Karpas-422 (cell line): ENCODE data around the gene FERMT1. TPM values are rescaled to one million over a fixed set of nuclear protein-coding genes. Genes with fewer than 3 reads are reported as not detected.

Experiments
- DNase-seq: peaks from one replicate; pipeline ENCODE4 v3.0.0-alpha.2; 2015
- H2AFZ ChIP-seq: fragments of 200-600 bp; sonication (generic); 2 replicates; pipeline ENCODE4 v1.6.1; 2014; ENCODE audit warnings: antibody characterized with exemption, low read length, mixed read lengths
- H3K27ac ChIP-seq: fragments of 200-600 bp; sonication (generic); 2 replicates; pipeline ENCODE4 v1.5.1; 2014; ENCODE audit warnings: mild to moderate bottlenecking, low read length, moderate library complexity
- H3K27me3 ChIP-seq: fragments of 200-600 bp; sonication (generic); 2 replicates; pipeline ENCODE4 v1.6.1; 2014; ENCODE audit warnings: low read length, mixed read lengths
- H3K36me3 ChIP-seq: fragments of 200-600 bp; sonication (generic); 2 replicates; pipeline ENCODE4 v1.6.1; 2014; ENCODE audit warnings: low read length, mixed read lengths; ENCODE audit not compliant: insufficient read depth
- H3K4me1 ChIP-seq: fragments of 200-600 bp; sonication (generic); 2 replicates; pipeline ENCODE4 v1.6.1; 2014; ENCODE audit warnings: mild to moderate bottlenecking, low read length, mixed read lengths
- H3K4me2 ChIP-seq: fragments of 200-600 bp; sonication (generic); 2 replicates; pipeline ENCODE4 v1.6.1; 2014; ENCODE audit warnings: low read length, low read depth, mild to moderate bottlenecking; ENCODE audit not compliant: poor library complexity, severe bottlenecking
- H3K4me3 ChIP-seq: fragments of 200-600 bp; sonication (generic); 2 replicates; pipeline ENCODE4 v1.5.1; 2014; ENCODE audit warnings: mild to moderate bottlenecking, antibody characterized with exemption, low read length, mixed read lengths
- H3K79me2 ChIP-seq: fragments of 200-600 bp; sonication (generic); 2 replicates; pipeline ENCODE4 v1.6.1; 2014; ENCODE audit warnings: mild to moderate bottlenecking, low read length, mixed read lengths
- H3K9ac ChIP-seq: fragments of 200-600 bp; sonication (generic); 2 replicates; pipeline ENCODE4 v1.6.0; 2014; ENCODE audit warnings: low read length
- H3K9me2 ChIP-seq: fragments of 200-600 bp; sonication (generic), shearing (Covaris generic); replicated peaks from 2 replicates; pipeline ENCODE4 v1.6.0; 2014; ENCODE audit warnings: mild to moderate bottlenecking, low read length, moderate library complexity; ENCODE audit not compliant: insufficient read depth
- H3K9me3 ChIP-seq: fragments of 300-700, 200-600 bp; sonication (generic); 2 replicates; pipeline ENCODE4 v1.6.1; 2014; ENCODE audit warnings: low read length, mixed read lengths
- H4K20me1 ChIP-seq: fragments of 200-600 bp; sonication (generic); 2 replicates; pipeline ENCODE4 v1.6.1; 2014; ENCODE audit warnings: mild to moderate bottlenecking, antibody characterized with exemption, low read length, low read depth; ENCODE audit not compliant: insufficient read depth
- total RNA-seq: library from RNA; depleted of rRNA; stranded (reverse); fragments of >200 nt; shearing (Covaris generic); gene quantifications from 2 replicates; pipeline ENCODE4 v1.2.3, GENCODE V29; 2014; ENCODE audit warnings: low replicate concordance; rRNA removed

FERMT1 gene
- total RNA-seq, 1 experiment from 2014 or later = not detected

GRCh38 chr20:6026051-6026450 lies 96.8 kb downstream of the FERMT1 start:
- Histone ChIP-seq H3K79me2 (peaks cover 90% of the 10 kb centered on the region), H3K9me2 (no peaks in the 10 kb centered on the region), H3K36me3 (peaks cover 46% of the 10 kb centered on the region), H3K27me3 (no peaks in the 10 kb centered on the region), H3K9me3 (no peaks in the 10 kb centered on the region), H3K4me1 (peaks cover 15% of the 10 kb centered on the region), H3K27ac (no peak overlapping the region), H2AFZ (no peak overlapping the region), H3K4me3 (no peak overlapping the region), H3K9ac (no peak overlapping the region), H3K4me2 (no peak overlapping the region), H4K20me1 (no peaks in the 10 kb centered on the region)
- no peak for DNase-seq

Other genes starting within 250 kb of the FERMT1 start
- gene CHGB, start 211.5 kb downstream of the FERMT1 start, total RNA-seq = 0.07 and 0.11 TPM in 2 replicates
- 21.1 and 26.8 TPM in 2 replicates for gene TRMT6, start 172.5 kb downstream of the FERMT1 start, total RNA-seq
- 11.5 and 12.6 TPM in 2 replicates for gene MCM8, start 172.4 kb downstream of the FERMT1 start, total RNA-seq
- gene CRLS1, start 116.9 kb downstream of the FERMT1 start, total RNA-seq = 44.0 and 132 TPM in 2 replicates
- not detected in 2 replicates for gene LRRN4, start 69.0 kb downstream of the FERMT1 start, total RNA-seq